Parathyroid adenoma (tissue), 2 donors: ENCODE results near the gene LYRM2.

Experiments used
- H2AFZ ChIP-seq: fragments of 300-600 bp; sonication (generic); one replicate; pipeline ENCODE4 v1.7.0; 2017; ENCODE audit warnings: antibody characterized with exemption, mild to moderate bottlenecking
- H3K27ac ChIP-seq: fragments of 300-600 bp; sonication (generic); one replicate; pipeline ENCODE4 v1.7.0; 2017
- H3K27me3 ChIP-seq: fragments of 300-600 bp; sonication (generic); one replicate; pipeline ENCODE4 v1.7.0; 2017; ENCODE audit warnings: low read length; ENCODE audit not compliant: control insufficient read depth, insufficient read depth
- H3K36me3 ChIP-seq: fragments of 300-600 bp; sonication (generic); one replicate; pipeline ENCODE4 v1.7.0; 2017; ENCODE audit warnings: low read length; ENCODE audit not compliant: control insufficient read depth, insufficient read depth
- H3K4me1 ChIP-seq: fragments of 300-600 bp; sonication (generic); one replicate; pipeline ENCODE4 v1.7.0; 2017; ENCODE audit warnings: control low read depth
- H3K4me2 ChIP-seq: fragments of 300-600 bp; sonication (generic); one replicate; pipeline ENCODE4 v1.7.0; 2017; ENCODE audit warnings: low read length
- H3K4me3 ChIP-seq: fragments of 300-600 bp; sonication (generic); one replicate; pipeline ENCODE4 v1.7.0; 2017; ENCODE audit warnings: low read depth, low read length
- H3K79me2 ChIP-seq: fragments of 300-600 bp; sonication (generic); one replicate; pipeline ENCODE4 v1.7.0; 2017; ENCODE audit warnings: control low read depth
- H3K9ac ChIP-seq: fragments of 300-600 bp; sonication (generic); one replicate; pipeline ENCODE4 v1.7.0; 2017; ENCODE audit warnings: mild to moderate bottlenecking
- H3K9me3 ChIP-seq: fragments of 300-600 bp; sonication (generic); one replicate; pipeline ENCODE4 v1.7.0; 2017; ENCODE audit warnings: low read length; ENCODE audit not compliant: control insufficient read depth
- CTCF ChIP-seq: fragments of 300-600 bp; sonication (generic); IDR thresholded peaks from one replicate; pipeline ENCODE4 v1.7.0; 2017; ENCODE audit warnings: antibody characterized with exemption, mild to moderate bottlenecking
- donor health status: primary hyperparathyroidism.

The LYRM2 gene

GRCh38 chr6:89630488-89630887 is 8.1 kb downstream of the LYRM2 start:
- H3K36me3 ChIP-seq = no peaks in the 10 kb centered on the region

GRCh38 chr6:89623749-89624148 is 14.8 kb downstream of the LYRM2 start:
- H3K79me2 ChIP-seq = no peaks in the 10 kb centered on the region
- no peak overlapping the region for H3K27ac ChIP-seq
- H3K9ac ChIP-seq = no peak overlapping the region
- TF ChIP-seq CTCF = no peak
- H3K4me3 ChIP-seq = no peak overlapping the region
- H3K4me2 ChIP-seq = no peak overlapping the region
- no peaks in the 10 kb centered on the region for H3K36me3 ChIP-seq
- no peak overlapping the region for H2AFZ ChIP-seq
- H3K9me3 ChIP-seq = no peaks in the 10 kb centered on the region
- H3K27me3 ChIP-seq = no peaks in the 10 kb centered on the region
- no peaks in the 10 kb centered on the region for H3K4me1 ChIP-seq

More at GRCh38 chr6:89630488-89630887, 8.1 kb downstream of the LYRM2 start:
- no peaks in the 10 kb centered on the region for H3K27me3 ChIP-seq
- H2AFZ ChIP-seq = no peak overlapping the region
- TF ChIP-seq CTCF = no peak
- H3K79me2 ChIP-seq = no peaks in the 10 kb centered on the region
- H3K4me2 ChIP-seq = no peak overlapping the region
- H3K9ac ChIP-seq = no peak overlapping the region
- H3K9me3 ChIP-seq = no peaks in the 10 kb centered on the region
- H3K4me1 ChIP-seq = no peaks in the 10 kb centered on the region
- no peak overlapping the region for H3K27ac ChIP-seq
- H3K4me3 ChIP-seq = no peak overlapping the region

GRCh38 chr6:89619567-89619966 is 19.0 kb downstream of the LYRM2 start:
- H3K27me3 ChIP-seq = no peaks in the 10 kb centered on the region

GRCh38 chr6:89618026-89618425 is 20.5 kb downstream of the LYRM2 start:
- Histone ChIP-seq H2AFZ (no peak overlapping the region), H3K9me3 (no peaks in the 10 kb centered on the region), H3K36me3 (no peaks in the 10 kb centered on the region), H3K79me2 (no peaks in the 10 kb centered on the region), H3K4me2 (no peak overlapping the region), H3K27me3 (no peaks in the 10 kb centered on the region), H3K27ac (no peak overlapping the region), H3K4me3 (no peak overlapping the region), H3K9ac (no peak overlapping the region), H3K4me1 (no peaks in the 10 kb centered on the region)
- no peak for TF ChIP-seq CTCF

More at GRCh38 chr6:89619567-89619966, 19.0 kb downstream of the LYRM2 start:
- Histone ChIP-seq H2AFZ (no peak overlapping the region), H3K4me1 (no peaks in the 10 kb centered on the region), H3K27ac (no peak overlapping the region), H3K36me3 (no peaks in the 10 kb centered on the region), H3K9me3 (no peaks in the 10 kb centered on the region), H3K4me2 (no peak overlapping the region), H3K4me3 (no peak overlapping the region), H3K9ac (no peak overlapping the region), H3K79me2 (no peaks in the 10 kb centered on the region)
- TF ChIP-seq CTCF = no peak

GRCh38 chr6:89616531-89616930 is 22.0 kb downstream of the LYRM2 start:
- H3K4me3 ChIP-seq = no peak overlapping the region
- H3K79me2 ChIP-seq = no peaks in the 10 kb centered on the region
- H3K9ac ChIP-seq = no peak overlapping the region
- H3K4me2 ChIP-seq = no peak overlapping the region
- H3K9me3 ChIP-seq = no peaks in the 10 kb centered on the region
- TF ChIP-seq CTCF = no peak
- no peaks in the 10 kb centered on the region for H3K27me3 ChIP-seq
- H3K4me1 ChIP-seq = no peaks in the 10 kb centered on the region
- H2AFZ ChIP-seq = no peak overlapping the region
- no peaks in the 10 kb centered on the region for H3K36me3 ChIP-seq
- H3K27ac ChIP-seq = no peak overlapping the region
